ENCODE measurements around the gene FAAP20.

Gene FAAP20

DNA sequence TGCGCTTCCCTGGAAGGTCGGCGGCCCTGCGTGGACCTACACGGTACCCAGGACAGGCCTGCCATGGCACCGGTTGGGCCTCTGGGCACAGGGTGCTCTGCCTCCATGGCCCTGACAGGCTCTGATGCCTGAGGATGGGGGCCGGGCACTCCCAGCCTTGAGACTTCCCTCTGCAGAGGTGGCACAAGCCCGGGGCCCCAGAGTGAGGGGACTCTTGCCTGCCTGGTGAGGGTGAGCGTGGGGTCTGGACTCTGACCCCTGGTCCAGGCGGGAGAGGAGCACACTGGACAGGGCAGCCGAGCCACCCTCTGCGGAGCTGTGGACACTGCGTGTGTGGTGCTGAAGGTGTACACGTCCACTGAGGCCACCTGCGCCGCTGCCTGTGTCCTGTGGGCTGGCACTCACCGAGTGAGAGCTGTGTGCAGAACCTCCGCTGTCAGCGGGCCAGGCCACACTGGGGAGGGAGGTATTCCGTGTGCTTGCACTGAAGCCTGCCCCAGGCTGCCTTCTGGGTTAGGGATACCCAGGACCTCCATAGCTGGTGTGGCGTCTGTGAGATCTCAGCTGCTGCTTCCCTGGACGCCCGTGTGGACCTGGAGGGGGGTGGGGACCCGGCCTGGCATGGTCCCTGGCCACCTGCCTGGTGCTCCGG lies 43.9 kb upstream of the FAAP20 start:
- TF ChIP-seq, protein P1, sequence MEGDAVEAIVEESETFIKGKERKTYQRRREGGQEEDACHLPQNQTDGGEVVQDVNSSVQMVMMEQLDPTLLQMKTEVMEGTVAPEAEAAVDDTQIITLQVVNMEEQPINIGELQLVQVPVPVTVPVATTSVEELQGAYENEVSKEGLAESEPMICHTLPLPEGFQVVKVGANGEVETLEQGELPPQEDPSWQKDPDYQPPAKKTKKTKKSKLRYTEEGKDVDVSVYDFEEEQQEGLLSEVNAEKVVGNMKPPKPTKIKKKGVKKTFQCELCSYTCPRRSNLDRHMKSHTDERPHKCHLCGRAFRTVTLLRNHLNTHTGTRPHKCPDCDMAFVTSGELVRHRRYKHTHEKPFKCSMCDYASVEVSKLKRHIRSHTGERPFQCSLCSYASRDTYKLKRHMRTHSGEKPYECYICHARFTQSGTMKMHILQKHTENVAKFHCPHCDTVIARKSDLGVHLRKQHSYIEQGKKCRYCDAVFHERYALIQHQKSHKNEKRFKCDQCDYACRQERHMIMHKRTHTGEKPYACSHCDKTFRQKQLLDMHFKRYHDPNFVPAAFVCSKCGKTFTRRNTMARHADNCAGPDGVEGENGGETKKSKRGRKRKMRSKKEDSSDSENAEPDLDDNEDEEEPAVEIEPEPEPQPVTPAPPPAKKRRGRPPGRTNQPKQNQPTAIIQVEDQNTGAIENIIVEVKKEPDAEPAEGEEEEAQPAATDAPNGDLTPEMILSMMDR (conservative IDR thresholded peaks at IDR 0.05; ENCODE audit: low read depth, low read length): no peak
- DNase-seq (ENCODE audit: low read depth): no peak
- H3K4me3 ChIP-seq (ENCODE audit: low read depth, low read length): no peak overlapping the region

DNA sequence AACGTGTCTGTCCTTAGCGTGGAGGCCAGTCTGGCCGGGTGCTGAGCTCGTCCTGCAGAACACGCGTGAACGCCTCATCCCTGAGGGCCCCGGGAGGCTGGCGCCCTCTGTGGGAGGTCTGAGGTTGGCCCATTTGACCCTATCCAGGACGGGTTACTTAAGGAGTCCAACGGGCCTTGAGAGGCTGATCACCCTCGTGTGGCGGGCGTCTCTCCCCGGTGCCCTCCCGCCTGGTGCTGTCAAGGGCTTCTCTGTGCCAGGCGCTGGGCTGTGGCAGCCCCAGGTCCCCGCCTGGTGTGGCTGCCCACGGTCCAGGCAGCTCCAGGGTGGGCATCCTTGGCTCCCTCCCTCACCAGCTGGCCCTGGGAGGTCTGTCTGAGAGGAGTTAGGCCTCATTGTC lies 43.2 kb upstream of the FAAP20 start:
- peak; percentile 30 for DNase-seq (ENCODE audit: low read depth)
- TF ChIP-seq, protein P1 (conservative IDR thresholded peaks at IDR 0.05; ENCODE audit: low read depth, low read length): peak; percentile 17
- no peak overlapping the region for H3K4me3 ChIP-seq (ENCODE audit: low read depth, low read length)

DNA sequence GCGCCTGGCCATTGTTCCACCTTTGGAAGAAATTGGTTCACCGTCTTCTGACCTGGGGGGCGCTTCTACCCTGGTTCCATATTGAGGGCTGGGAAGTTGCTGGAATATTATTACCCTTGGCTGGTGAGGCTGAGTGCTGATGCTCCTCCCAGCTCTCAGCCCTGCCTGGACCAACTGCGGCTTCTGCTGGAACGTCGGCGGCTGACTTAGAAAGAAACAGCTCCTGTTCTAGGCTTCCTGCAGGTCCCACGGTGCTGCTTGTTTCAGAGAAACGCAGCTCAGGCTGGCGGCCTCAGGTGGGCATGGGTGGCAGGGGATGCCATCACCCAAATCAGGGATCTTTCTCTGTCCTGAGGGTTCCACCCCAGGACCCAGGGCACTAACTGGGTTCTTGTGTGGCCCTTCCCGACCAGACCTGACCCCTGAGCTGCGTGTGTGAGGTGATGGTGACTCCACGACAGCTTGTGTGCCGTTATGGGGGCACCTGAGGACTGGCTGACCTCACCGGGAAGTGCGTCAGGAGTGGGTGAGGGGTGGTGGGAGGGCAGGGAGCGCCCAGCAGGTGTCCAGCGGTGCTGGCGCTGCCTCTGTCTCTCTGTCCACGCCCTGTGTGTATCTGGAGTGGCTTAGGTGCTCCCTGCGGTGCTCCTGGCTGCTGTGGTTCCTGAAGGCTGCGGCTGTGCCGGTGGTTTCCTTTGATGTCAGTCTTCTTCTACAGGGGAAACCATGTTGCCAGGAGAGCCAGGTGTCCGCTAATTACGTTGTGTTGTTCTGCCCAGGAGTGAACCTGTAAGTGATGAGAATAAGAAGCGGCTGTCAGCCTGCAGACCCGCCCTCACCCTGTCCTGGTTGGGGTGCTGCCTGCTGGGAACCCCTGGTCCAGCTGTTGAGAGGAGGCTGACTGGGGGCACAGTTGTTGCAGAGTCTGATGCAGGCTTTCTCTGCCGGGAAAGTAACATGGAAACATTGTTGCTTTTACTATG lies 42.4 kb upstream of the FAAP20 start:
- no peak overlapping the region for H3K4me3 ChIP-seq (ENCODE audit: low read depth, low read length)
- DNase-seq (ENCODE audit: low read depth): peak; percentile 35
- TF ChIP-seq, protein P1 (conservative IDR thresholded peaks at IDR 0.05; ENCODE audit: low read depth, low read length): no peak

DNA sequence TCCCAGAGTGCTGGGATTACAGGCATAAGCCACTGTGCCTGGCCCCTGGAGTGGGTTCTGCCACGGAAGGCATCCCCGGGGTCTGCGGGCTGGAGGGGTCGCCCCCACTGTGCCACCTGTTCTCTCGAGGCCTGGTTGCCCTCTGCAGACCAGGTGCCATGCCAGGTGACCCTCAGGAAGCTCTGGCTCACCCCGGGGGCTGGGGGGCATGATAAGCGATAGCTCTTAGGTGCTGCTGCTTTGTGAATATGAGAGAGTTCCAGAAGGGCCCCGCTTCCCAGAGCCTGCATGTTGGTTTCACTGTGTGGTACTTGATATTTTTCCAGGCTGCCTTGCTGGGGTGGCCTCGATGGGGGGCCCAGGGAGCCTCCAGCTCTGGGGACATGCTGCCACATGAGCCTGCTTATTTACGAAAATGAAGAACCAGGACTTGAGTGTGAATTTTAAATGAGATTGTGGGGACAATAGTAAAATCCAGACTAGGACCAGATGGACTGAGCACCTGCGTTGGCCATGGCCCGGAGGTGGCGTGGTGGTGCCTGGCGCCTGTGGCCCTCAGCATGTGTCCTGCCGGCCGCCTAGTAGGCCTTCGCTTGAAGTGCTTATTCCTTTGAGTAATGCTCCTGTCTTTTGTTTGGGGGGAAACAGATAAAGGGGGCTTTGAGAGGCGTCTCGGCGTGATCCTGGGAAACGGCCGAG lies 40.9 kb upstream of the FAAP20 start:
- TF ChIP-seq, protein P1 (conservative IDR thresholded peaks at IDR 0.05; ENCODE audit: low read depth, low read length): no peak
- DNase-seq (ENCODE audit: low read depth): no peak

DNA sequence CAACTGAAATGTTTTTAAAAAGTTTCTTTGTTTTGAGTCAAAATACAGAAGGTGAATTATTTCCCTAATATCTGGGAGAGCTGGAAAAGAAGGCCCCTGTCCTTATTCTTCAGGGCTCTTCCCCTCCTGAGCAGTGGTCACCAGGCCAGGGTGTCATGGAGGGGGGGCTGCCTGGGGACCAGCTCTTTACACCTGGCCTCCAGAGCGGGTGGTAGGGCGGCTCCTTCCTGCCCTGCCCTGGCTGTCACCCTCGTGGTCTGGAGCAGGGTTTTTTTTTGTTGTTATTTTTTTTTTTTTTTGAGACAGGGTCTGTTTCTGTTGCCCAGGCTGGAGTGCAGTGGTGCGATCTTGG lies 40.2 kb upstream of the FAAP20 start:
- no peak for DNase-seq (ENCODE audit: low read depth)
- peak overlapping the region; percentile 9 for H3K4me3 ChIP-seq (ENCODE audit: low read depth, low read length)
- TF ChIP-seq, protein P1 (conservative IDR thresholded peaks at IDR 0.05; ENCODE audit: low read depth, low read length): no peak

More for the DNA sequence above, 40.9 kb upstream of the FAAP20 start:
- no peak overlapping the region for H3K4me3 ChIP-seq (ENCODE audit: low read depth, low read length)

DNA sequence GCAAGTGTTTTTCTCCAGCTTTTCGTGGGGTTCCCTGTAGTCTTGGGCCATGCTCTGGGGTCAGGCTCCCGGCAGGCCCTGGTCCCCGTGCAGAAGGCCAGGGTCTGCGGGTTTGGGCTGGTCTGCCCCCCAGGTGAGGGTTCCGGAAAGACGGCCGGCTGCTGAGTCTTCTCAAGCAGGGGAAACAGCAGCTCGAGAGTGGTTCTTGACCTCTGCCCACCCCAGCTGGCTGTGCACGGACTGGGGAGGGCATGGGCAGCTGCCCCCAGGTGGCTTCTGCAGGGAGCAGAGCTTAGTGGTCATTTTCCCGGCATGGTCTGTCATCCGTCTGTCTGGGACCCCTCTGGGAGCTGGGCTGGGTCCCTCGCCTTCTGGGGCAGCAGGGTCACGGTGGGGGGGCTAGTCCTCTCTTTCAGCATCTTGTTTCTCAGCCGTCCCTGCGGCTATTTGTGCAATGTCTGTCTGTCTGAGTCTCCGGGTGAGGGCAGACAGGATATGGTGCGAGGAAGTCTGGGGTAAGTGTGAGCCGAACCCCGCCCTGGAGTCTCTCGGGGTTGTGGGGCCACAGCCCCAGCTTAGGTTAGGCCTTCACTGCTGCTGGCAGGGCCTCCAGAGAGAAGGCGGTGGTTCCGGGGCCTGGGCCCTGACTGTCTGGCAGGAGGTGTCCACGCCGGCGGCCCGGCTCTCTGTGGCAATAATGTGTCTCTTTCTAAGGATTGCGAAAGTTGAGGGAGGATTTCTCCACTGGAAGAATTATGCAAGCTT lies 39.6 kb upstream of the FAAP20 start:
- H3K4me3 ChIP-seq (ENCODE audit: low read depth, low read length): peak overlapping the region; percentile 80
- DNase-seq (ENCODE audit: low read depth): peak; percentile 94
- TF ChIP-seq, protein P1 (conservative IDR thresholded peaks at IDR 0.05; ENCODE audit: low read depth, low read length): no peak
